Measurements from ENCODE around the gene ROR1.
"Not testable (repeated sequence)": the region's sequence is repeated elsewhere in the genome, so short reads cannot be mapped to it uniquely, and the experiment has no call there.

ROR1 gene

DNA sequence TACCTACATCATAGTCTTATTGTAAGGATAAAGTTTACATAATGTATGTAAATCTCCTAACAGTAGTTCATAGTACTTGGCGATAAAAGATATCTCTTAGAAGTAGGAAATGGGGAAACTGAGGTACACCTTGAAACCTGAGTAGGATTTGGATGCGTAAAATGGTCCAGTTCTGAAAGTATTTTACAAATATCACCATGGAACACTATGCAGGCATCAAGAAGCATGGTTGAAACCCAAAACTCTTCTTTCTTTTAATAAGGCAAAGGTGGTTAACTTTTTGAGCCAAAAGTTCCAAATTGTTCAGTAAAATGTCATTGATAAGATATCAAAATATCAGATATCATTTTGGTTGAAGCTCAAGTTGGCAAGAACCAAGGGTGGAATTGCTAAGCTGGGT, 46.0 kb downstream of the ROR1 start:
- in situ Hi-C loops (cut with MboI; ENCODE audit: low sequenced_read_pairs): no loop called here

DNA sequence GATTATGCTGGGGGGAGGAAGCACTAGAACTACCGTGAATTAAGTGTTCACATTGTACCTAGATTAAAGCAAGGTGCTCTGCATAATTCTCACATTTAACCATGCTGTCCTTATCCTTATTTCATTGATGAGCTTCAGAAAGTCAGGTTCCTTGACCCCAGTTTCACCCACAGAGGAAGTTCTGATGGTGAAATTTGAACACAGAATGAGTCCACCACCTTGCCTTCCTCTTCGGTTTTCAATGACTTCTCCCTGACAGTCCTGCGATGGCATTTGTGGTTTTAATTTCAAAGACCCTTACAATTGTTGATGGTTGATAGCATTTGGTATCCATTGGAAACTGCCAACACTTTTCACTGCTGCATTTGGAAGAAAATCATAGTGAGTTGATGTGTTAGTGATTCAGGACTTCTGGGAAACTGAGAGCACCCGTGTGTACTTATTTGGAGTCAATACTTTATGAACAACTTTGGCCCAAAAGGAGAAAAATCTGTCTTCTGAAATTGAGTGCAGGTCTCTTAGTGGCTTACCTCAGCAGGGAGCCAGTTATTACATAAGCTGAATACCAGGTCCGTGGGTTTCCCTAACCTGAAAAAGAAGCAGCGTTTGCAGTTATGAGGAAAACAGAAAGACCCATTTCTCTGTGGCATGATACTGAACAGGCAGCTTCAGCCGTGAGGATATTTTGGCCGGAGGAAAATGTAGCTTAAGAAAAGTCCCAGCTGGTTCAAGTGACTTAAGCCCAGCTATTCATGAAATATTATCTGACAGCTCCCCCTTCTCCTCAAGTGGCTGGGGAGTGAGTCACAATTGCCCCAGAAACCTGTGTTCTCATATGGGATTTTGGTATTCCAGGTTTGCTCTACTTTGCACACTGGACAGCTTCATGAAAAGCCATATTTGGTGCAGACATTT, 47.5 kb downstream of the ROR1 start:
- in situ Hi-C loops (cut with MboI; ENCODE audit: low sequenced_read_pairs): no loop called here

DNA sequence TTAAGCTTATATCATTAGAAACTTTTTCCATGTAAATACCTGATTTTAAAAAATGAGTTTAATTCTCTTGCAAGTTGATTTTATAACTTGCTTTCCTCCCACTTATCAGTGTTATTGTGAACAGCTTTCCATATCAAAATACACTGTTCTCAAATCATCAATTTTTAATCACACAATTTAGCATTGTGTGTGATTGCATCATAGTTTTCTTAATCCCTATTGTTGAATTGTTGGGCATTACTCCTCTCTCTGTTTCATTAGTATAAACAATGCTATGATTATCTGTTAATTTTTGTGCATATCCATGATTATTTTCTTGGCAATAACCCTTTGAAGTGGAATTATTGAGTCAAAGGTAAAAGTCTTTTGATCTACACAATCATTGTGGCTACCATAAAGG, 48.7 kb downstream of the ROR1 start:
- in situ Hi-C loops (cut with MboI; ENCODE audit: low sequenced_read_pairs): no loop called here

DNA sequence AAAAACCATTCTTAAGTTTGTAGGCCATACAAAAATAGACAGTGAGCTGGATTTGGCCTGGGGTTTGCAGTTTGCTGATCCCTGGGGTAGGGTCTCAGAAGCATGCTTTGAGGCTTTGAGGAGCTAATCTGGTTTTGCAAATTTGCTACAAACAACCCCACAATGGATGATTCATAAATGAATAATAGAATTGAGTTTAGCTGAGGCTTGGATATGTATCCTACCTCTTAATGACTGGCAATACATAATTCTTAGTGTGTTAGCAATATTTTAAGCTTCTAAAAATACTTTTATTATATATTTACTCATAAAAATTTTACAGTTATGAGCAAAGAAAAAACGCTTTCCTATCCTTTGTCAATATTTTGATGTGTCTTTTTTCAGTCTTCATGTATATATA, 50.6 kb downstream of the ROR1 start:
- in situ Hi-C loops (cut with MboI; ENCODE audit: low sequenced_read_pairs): no loop called here

DNA sequence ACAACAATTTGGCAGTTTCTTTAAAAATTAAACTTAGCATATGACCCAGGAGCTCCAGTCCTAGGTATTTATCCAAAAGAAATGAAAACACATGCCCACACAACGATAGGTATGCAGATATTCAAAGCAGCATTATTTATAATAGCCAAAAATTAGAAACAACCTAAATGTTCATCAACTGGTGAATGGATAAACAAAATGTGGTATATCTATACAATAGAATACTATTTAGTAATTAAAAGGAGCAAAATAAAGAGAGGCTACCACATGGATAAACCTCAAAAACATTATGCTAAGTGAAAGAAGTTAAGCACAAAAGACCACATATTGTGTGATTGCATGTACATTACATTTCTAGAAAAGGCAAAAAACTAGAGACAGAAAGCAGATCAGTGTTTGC, 51.3 kb downstream of the ROR1 start:
- in situ Hi-C loops (cut with MboI; ENCODE audit: low sequenced_read_pairs): no loop called here

DNA sequence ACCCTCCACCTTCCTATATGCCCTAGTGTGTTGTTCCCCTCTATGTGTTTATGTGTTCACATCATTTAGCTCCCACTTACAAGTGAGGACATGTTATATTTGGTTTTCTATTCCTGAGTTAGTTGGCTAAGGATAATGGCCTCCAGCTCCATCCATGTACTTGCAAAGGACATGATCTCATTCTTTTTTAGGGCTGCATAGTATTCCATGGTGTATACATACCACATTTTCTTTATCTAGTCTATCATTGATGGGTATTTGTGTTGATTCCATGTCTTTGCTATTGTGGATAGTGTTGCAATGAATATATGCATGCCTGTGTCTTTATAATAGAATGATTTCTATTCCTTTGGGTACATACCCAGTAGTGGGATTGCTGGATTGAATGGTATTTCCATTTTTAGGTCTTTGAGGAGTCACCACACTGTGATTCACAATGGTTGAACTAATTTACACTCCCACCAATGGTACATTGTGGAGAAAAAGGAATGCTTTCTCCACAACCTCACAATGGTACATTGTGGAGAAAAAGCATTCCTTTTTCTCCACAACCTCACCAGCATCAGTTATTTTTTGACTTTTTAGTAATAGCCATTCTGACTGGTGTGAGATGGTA, 52.5 kb downstream of the ROR1 start:
- in situ Hi-C loops (cut with MboI; ENCODE audit: low sequenced_read_pairs): not testable (repeated sequence)

DNA sequence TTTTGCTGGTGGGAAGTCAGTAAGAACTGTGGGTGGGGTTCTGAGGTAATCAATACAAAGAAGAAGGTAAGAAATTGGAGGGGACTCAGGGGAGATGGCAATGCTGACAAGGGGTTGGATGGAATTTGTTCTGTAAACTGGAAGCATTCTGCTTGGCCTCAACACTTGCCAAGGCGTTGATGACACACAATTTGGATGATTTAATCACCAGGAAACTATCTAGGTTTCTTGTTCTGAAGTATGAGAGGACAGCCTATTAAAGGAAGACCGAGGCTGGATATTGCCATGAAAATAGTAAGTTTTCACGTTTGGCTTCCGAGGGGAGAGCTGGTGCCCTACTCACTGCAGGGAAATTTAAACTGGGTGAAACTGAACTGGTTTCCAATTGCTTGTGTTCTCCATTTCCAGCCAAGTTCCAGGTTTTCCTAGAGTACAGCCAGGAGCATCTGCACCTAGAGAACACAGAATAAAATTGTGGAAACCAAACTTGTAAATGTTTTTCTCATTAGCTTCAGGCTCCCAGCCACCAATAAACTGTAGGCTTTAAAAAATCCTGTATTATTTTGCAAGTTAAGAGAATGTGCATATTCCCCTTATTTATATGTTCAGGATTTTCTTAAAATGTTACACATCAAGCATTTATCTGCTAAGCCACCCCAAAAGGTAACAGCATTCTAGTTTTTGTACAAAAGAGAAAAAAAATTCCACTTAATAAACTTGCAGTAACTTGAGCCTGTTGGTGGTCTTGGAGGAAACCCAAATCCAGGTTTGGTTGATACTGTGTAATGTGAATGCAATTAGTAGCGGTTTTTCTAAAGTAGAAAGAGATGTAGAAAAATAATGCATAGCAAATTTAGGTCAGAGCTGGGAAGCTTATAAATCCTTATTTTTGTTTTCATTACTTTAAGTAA, 53.8 kb downstream of the ROR1 start:
- in situ Hi-C loops (cut with MboI; ENCODE audit: low sequenced_read_pairs): no loop called here

DNA sequence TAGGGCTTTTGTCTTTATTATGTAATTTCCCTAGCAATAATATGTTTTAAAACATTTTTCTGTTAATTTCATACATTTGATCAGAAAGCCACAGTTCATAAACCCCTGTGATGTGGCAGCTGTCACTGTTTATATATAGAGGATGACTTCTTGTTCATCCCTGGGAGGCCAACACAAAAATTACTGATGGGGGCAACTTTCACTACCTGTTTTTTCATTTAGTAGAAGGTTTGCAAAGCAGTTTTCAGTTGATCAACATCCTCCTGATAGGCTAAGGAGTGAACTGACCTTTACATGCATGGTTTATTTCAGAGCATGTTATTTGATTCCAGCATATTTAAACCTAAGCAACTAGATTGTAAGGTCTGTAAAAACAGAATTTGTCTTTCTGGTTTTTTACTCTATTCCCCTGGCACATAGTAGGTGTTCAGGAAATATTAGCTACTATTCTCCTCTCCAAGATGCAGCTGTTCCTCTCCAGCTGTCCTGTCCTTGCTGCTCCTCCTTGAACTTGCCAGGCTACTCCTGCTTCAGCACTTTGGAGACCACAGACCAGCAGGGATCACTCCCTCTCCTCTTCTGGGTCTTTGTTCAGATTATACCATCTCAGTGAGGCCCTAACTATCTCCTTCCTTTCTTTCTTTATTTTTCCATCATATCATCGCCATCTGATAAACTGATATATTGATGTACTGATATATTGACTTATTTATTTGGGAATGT, 54.7 kb downstream of the ROR1 start:
- in situ Hi-C loops (cut with MboI; ENCODE audit: low sequenced_read_pairs): no loop called here

DNA sequence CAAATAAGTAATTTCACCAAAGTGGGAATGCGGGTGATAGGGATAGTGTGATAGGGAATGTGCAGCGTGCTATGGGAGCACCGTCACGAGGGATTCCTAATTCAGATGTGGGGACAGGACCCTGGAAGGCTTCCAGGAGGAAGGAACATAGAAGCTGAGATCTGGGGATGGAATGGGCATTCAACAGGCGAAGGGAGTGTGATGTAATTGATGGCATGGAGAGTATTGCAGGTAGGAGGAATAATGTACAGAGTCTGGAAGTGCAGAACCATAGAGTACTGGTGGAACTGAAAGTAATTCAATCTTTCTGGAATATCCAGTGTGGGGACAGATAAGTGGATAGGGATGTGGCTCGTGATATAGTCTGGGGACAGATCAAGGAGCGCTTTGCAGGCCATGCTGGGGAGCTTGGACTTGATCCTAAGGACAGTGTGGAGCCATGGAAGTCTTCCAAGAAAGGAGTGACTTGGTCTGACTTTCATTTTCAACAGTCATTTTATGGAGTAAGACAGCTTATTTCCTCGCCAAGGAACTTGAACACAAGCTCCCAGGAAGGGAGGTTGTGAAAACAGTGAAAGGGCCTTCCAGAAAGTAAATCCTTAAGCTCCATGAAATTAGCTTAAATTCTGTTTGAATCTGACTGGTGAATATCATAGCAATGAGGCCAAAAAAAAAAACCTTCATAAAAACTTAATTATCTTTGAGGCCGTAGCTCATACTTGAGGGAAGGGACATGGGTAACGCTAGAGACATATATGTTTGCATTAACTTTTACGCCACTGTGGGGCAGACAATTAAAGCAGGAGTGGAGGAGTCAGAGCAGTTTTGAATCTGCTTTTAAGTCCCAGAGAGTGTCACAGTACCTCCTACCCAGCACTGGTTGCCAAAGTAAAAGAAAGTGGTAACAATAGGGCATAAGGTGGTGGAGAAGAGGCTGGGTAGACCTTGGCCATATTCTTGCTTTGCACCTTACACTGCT, 55.8 kb downstream of the ROR1 start:
- in situ Hi-C loops (cut with MboI; ENCODE audit: low sequenced_read_pairs): no loop called here

DNA sequence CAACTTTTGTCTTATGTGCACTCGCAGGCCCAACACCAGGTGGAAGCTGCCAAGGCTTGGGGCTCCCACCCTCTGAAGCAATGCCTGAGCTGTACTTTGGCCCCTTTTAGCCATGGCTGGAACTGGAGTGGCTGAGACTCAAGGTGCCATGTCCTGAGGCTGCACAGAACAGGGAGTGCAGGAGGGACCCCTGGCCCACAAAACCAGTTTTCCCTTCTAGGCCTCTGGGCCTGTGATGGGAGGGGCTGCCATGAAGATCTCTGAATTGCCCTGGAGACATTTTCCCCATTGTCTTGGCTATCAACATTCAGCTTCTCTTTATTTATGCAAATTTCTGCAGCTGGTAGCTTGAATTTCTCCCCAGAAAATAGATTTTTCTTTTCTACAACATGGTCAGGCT, 57.6 kb downstream of the ROR1 start:
- in situ Hi-C loops (cut with MboI; ENCODE audit: low sequenced_read_pairs): no loop called here

DNA sequence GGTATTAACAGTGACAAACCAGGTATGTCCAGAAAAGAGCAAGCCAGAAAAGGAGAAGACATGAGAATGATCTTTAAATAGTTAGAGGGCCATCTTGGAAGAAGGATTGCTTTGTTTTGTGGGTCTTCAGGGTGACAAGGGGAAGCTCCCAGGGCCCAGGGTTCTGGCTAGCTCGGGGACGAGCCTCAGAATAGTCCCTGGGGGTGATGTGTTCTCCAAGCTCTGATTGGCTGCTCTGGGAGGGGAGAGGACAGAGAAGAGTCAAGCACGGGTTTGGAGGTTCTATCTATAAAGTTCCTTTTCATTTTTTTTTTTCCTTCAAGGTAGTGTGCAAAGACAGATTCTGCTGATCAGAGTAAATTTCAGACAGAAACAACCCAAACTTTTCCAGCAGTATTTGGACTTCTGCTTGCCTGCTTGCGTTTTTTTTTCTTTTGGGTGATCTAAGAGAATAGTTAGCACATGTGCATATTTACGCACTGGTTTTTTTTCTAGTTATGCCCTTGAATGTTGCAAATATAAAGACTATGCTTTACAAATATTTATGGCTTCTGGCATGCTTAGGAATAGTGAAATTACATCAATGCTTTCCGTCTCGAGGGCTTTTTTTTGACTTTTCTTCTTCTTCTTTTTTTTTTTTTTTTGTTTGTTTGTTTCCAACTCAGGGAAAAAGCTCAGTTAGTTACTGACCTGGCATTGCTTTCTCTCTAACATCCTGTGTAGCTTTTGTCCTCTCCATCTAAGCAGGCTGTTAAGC, 59.7 kb downstream of the ROR1 start:
- in situ Hi-C loops (cut with MboI; ENCODE audit: low sequenced_read_pairs): no loop called here

DNA sequence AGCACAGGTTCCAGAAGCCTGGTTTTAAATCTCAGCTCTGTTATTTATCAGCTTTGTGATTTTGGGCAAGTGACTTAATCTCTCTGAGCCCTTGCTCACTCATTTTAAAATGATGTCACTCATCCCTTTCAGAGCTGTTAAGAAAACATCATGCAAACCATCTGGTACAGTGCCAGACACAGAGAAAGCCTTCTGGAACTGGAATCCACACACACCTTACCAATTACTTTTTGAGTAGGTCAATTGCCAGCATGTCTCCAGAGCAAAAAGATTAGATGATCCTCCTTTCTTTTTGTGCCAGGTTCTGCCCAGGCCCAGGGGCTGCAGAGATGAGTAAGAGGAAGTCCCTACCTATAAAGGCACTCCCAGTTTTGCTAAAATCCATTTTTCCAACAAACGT, 61.3 kb downstream of the ROR1 start:
- in situ Hi-C loops (cut with MboI; ENCODE audit: low sequenced_read_pairs): no loop called here

DNA sequence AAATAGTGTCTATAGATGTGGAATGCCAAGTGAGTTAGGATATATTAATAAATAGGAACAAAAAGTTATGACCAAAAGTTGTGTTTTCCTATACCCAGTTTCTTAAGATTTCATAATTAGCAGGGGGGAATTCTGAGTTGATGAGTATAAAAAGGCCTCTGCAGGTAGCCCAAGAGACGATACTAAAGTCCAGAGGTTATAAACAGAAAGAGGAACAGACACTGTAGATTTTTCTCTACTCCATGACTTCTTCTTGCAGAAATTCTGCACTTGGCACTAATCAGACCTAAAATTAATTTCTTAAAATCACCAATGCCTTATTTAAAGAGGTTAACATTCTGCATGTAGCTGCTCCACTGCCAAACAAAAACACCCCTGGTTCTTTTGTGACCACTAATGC, 62.6 kb downstream of the ROR1 start:
- in situ Hi-C loops (cut with MboI; ENCODE audit: low sequenced_read_pairs): no loop called here

DNA sequence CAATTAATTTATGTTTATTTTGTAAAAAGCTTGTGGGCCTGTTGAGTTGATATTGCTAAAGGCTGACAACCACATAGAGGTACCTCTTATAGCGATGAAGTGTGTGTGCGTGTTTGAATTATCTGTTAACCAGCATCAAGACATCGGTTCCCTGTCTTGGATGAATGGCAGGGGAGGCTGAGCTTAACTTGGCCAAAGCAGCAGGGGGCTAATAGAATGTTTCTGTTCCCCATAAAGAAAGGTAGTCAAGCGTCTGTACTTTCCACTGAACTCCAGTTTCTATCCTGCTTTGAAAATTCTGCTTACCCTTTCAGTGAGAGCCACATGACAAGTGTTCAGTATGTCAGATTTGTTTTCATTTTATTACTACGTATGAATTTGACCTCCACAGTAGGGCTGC, 63.0 kb downstream of the ROR1 start:
- in situ Hi-C loops (cut with MboI; ENCODE audit: low sequenced_read_pairs): no loop called here

DNA sequence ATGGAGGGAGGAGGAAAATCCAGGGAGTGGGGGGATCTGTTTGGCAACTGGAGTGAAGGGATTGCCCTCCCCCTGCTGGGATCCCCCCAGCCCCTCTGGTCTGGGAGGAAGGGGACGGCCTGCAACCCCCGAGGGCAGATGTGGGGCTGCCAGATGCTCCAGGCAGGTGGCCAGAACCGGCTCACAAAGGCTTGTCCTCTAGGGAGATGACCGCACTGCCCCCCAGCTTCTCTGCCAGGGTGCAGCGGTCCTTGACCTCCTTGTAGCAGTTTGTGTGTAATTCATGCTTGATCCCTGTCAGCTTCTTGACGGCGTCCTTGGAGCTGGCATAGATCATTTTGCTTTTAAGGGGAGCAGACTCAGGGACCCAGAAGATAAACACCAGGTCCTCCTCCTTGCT, 69.2 kb downstream of the ROR1 start:
- in situ Hi-C loops (cut with MboI; ENCODE audit: low sequenced_read_pairs): no loop called here

DNA sequence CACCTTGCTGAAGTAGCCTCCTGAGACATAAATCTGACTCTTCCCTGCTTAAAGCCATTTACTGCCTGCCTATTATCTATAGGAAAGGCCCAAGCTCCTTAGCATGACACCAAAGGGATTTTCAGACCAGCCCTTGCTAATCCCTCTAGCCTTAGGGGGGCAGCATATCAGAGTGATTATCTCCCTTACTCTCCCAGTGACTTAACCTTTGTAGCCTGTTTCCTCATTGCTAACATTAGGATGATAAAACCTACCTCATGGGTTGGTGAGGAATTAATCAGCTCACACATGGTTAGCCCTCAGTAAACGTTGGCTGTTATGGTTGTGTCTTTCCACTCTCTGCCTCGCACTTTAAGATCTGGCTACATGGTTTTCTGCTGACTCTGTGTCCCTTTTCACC, 70.1 kb downstream of the ROR1 start:
- in situ Hi-C loops (cut with MboI; ENCODE audit: low sequenced_read_pairs): no loop called here

DNA sequence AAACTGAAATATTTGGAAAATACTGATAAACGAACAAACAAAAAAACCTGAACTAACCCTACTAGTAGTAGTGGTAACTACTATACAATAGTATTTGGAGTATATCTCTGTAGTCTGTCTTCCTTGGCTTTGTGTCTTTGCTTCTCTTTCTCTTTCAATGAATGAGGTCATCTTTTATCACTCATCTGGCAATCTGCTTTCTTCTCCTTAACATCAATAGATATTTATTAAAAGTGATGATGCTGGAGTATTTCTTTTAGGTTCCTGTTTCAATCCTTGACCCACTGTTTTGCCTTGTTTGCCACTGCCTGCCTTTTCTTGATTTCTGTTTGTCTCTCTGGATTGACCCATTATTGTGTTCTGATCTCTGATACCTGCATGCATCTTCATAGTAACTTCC, 71.5 kb downstream of the ROR1 start:
- in situ Hi-C loops (cut with MboI; ENCODE audit: low sequenced_read_pairs): no loop called here

DNA sequence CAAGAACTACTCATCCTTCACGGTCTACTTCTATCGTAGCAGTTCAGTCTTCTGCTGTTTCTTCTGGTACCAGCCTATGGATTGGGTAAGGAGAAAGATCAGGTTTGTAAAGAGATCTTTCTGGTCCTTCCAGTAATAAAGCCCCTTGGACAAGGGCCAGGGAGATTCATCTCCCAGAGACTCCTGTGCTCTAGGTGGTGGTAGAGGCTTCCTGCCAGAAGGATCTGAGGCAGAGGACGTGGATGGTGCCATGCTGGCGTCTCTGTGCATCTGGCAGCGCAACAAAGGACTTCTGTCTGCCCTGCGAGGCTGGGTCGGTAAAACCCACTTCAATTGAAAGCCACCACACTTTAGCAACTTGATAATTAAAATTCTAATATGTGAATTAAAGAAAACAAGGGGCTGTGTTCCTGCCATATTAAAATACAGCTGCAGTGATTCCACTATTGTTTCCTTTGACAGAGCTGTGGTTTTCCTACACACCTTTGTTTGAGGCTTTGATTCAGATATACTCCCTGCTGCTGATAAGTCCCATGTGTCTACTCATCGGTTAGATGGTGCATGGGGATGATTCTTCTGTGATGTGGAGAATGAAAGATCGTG, 73.6 kb downstream of the ROR1 start:
- in situ Hi-C loops (cut with MboI; ENCODE audit: low sequenced_read_pairs): no loop called here

DNA sequence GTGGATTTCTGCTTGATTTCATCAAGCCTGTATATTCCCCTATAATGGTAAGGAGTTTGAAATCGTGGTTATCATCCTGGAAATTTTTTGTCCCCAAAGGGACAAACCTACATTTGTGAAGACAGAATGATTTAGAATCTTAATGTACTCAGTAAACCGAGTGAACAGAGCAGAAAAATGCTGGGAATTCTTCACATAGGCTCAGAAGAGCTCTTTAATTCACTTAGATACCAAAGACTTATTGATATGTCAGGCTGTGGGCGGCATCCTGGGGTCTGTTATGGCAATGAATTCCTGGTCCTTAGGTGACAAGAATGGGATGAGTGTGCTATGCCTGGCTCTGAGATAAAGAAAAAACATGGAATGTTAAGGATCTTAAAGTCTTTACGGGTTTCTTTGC, 74.9 kb downstream of the ROR1 start:
- in situ Hi-C loops (cut with MboI; ENCODE audit: low sequenced_read_pairs): no loop called here
